H1 (cell line): ENCODE measurements around the gene RPS29. TPM values are rescaled to one million over a fixed set of nuclear protein-coding genes. Genes with fewer than 3 reads are reported as not detected.

Experiments used
- CTCF ChIA-PET: fragments of 300-600 bp; sonication (Branson Sonifier 250); formaldehyde crosslinking; loops from one replicate; lab custom pipeline; 2021; ENCODE audit not compliant: partially characterized antibody; lab: Charles Lee
- POLR2A ChIA-PET: fragments of 300-600 bp; sonication (Branson Sonifier 250); formaldehyde crosslinking; loops from one replicate; lab custom pipeline; 2021; ENCODE audit warnings: inconsistent platforms; ENCODE audit not compliant: partially characterized antibody; lab: Charles Lee
- DNase-seq, 2 experiments: peaks; one replicate each; pipeline versions ENCODE4 v3.0.0 to v3.0.0-alpha.2; 2010 to 2022; ENCODE audit warnings: low spot score in 2 of 2, low read depth in 1 of 2, mixed read lengths in 1 of 2
- FAIRE-seq: peaks from 2 replicates; lab custom pipeline; 2011; peaks lifted over from hg19 to GRCh38; lab: Jason Lieb, UNC
- H2AFZ ChIP-seq: 2 replicates; pipeline ENCODE4 v1.8.1; 2012; ENCODE audit warnings: low read length, inconsistent platforms
- H2AK5ac ChIP-seq: 2 replicates; pipeline ENCODE4 v1.6.1; 2013; ENCODE audit warnings: low read depth, low read length
- H2BK120ac ChIP-seq: replicated peaks from 2 replicates; pipeline ENCODE3; 2013; ENCODE audit warnings: low read depth, low read length, inconsistent platforms
- H2BK12ac ChIP-seq: 2 replicates; pipeline ENCODE4 v1.6.1; 2013; ENCODE audit warnings: low read depth, low read length
- H2BK15ac ChIP-seq: 2 replicates; pipeline ENCODE4 v1.6.1; 2013; ENCODE audit warnings: low read length
- H2BK20ac ChIP-seq: 2 replicates; pipeline ENCODE4 v1.6.1; 2013; ENCODE audit warnings: low read length
- H2BK5ac ChIP-seq: 2 replicates; pipeline ENCODE4 v1.6.1; 2013; ENCODE audit warnings: low read depth, low read length
- H3K14ac ChIP-seq: 2 replicates; pipeline ENCODE4 v1.6.1; 2013; ENCODE audit warnings: inconsistent platforms; ENCODE audit not compliant: insufficient read length
- H3K18ac ChIP-seq: 2 replicates; pipeline ENCODE4 v1.6.1; 2013; ENCODE audit warnings: low read length; ENCODE audit errors: extremely low read depth
- H3K23ac ChIP-seq: 2 replicates; pipeline ENCODE4 v1.6.1; 2013; ENCODE audit warnings: inconsistent platforms; ENCODE audit not compliant: insufficient read length
- H3K23me2 ChIP-seq: 2 replicates; pipeline ENCODE4 v1.6.1; 2013; ENCODE audit warnings: low read depth, low read length
- H3K27ac ChIP-seq: 2 replicates; pipeline ENCODE4 v1.6.1; 2011; ENCODE audit warnings: low read depth, low read length, inconsistent platforms
- H3K27me3 ChIP-seq, 4 experiments: replicated peaks in 1 of 4; 1 replicate in 1 of 4; 2 replicates in 3 of 4; pipeline versions ENCODE4 v1.6.1 to v1.8.1; 2011 to 2013; ENCODE audit warnings: low read length in 3 of 4, mild to moderate bottlenecking in 3 of 4, inconsistent platforms in 2 of 4, mixed read lengths in 2 of 4, moderate library complexity in 1 of 4; ENCODE audit not compliant: control insufficient read depth in 3 of 4, insufficient read depth in 3 of 4; ENCODE audit errors: extremely low read depth in 1 of 4
- H3K36me3 ChIP-seq, 4 experiments: 2 replicates each; pipeline versions ENCODE4 v1.6.1 to v1.8.1; 2011 to 2013; ENCODE audit warnings: mild to moderate bottlenecking in 4 of 4, low read length in 3 of 4, moderate library complexity in 2 of 4, control low read depth in 1 of 4, inconsistent platforms in 1 of 4; ENCODE audit not compliant: insufficient read depth in 4 of 4, control insufficient read depth in 2 of 4
- H3K4ac ChIP-seq: replicated peaks from 2 replicates; pipeline ENCODE3; 2013; ENCODE audit warnings: low read length, low read depth, mixed read lengths, inconsistent platforms; ENCODE audit not compliant: insufficient read length
- H3K4me1 ChIP-seq, 4 experiments: replicated peaks in 1 of 4; 1 replicate in 1 of 4; 2 replicates in 3 of 4; pipeline versions ENCODE4 v1.6.1 to v1.8.1; 2011 to 2013; ENCODE audit warnings: low read length in 3 of 4, inconsistent platforms in 2 of 4, mixed read lengths in 1 of 4; ENCODE audit not compliant: insufficient read depth in 4 of 4, control insufficient read depth in 3 of 4
- H3K4me2 ChIP-seq, 2 experiments: 2 replicates each; pipeline versions ENCODE4 v1.6.1 to v1.8.1; 2011 to 2013; ENCODE audit warnings: low read depth in 2 of 2, low read length in 2 of 2, control low read depth in 1 of 2, inconsistent platforms in 1 of 2, mild to moderate bottlenecking in 1 of 2; ENCODE audit not compliant: insufficient read depth in 1 of 2
- H3K4me3 ChIP-seq, 4 experiments: fragments of 200-600, 300-600 bp in 1 of 4; sonication (generic), shearing (Covaris generic), sonication (Bioruptor Twin) in 1 of 4; 2 replicates each; pipeline versions ENCODE4 v1.5.1 to v1.8.1; 2011 to 2016; ENCODE audit warnings: low read length in 4 of 4, low read depth in 3 of 4, control low read depth in 2 of 4, inconsistent platforms in 2 of 4, mild to moderate bottlenecking in 2 of 4, mixed read lengths in 1 of 4, moderate library complexity in 1 of 4; ENCODE audit not compliant: insufficient read depth in 2 of 4; ENCODE audit errors: extremely low read depth in 1 of 4
- H3K56ac ChIP-seq: replicated peaks from 2 replicates; pipeline ENCODE3; 2013; ENCODE audit warnings: low read depth, mild to moderate bottlenecking, mixed read lengths, low read length, inconsistent platforms; ENCODE audit not compliant: insufficient read length
- H3K79me1 ChIP-seq: 2 replicates; pipeline ENCODE4 v1.6.1; 2013; ENCODE audit warnings: low read depth, low read length, control low read depth
- H3K79me2 ChIP-seq, 2 experiments: 2 replicates each; pipeline versions ENCODE4 v1.6.1 to v1.8.1; 2012 to 2013; ENCODE audit warnings: low read length in 2 of 2, mild to moderate bottlenecking in 2 of 2, inconsistent platforms in 1 of 2; ENCODE audit not compliant: insufficient read depth in 2 of 2, control insufficient read depth in 1 of 2
- H3K9ac ChIP-seq, 4 experiments: replicated peaks in 1 of 4; 1 replicate in 1 of 4; 2 replicates in 3 of 4; pipeline versions ENCODE4 v1.6.1 to v1.8.1; 2011 to 2013; ENCODE audit warnings: low read depth in 3 of 4, low read length in 3 of 4, control low read depth in 2 of 4, mild to moderate bottlenecking in 2 of 4, moderate library complexity in 2 of 4, inconsistent platforms in 1 of 4; ENCODE audit errors: extremely low read depth in 1 of 4
- H3K9me3 ChIP-seq, 2 experiments: 2 replicates each; pipeline versions ENCODE4 v1.6.1 to v1.8.1; 2012 to 2013; ENCODE audit warnings: mild to moderate bottlenecking in 2 of 2, moderate library complexity in 2 of 2, control low read depth in 1 of 2, inconsistent platforms in 1 of 2, low read depth in 1 of 2, low read length in 1 of 2, mixed read lengths in 1 of 2; ENCODE audit not compliant: insufficient read depth in 2 of 2
- H4K20me1 ChIP-seq, 2 experiments: replicated peaks in 1 of 2; 2 replicates each; pipeline versions ENCODE3 to v1.8.1; 2011 to 2013; ENCODE audit warnings: inconsistent platforms in 2 of 2, low read length in 2 of 2, mild to moderate bottlenecking in 1 of 2; ENCODE audit not compliant: insufficient read depth in 2 of 2, control insufficient read depth in 1 of 2
- H4K5ac ChIP-seq: 2 replicates; pipeline ENCODE4 v1.6.1; 2013; ENCODE audit warnings: low read length, low read depth, mixed read lengths, inconsistent platforms; ENCODE audit not compliant: insufficient read length
- H4K8ac ChIP-seq: 2 replicates; pipeline ENCODE4 v1.8.0; 2013; ENCODE audit warnings: mild to moderate bottlenecking, moderate library complexity, low read length, inconsistent platforms; ENCODE audit not compliant: insufficient read depth; ENCODE audit errors: extremely low read depth
- H4K91ac ChIP-seq: replicated peaks from 2 replicates; pipeline ENCODE3; 2013; ENCODE audit warnings: low read length, mixed read lengths, inconsistent platforms; ENCODE audit not compliant: insufficient read length
- BCL11A ChIP-seq, 2 experiments: IDR thresholded peaks; one replicate each; pipeline ENCODE4 v1.6.1; 2011; ENCODE audit warnings: low read depth in 2 of 2, low read length in 2 of 2, mild to moderate bottlenecking in 2 of 2
- CHD2 ChIP-seq: IDR thresholded peaks from 2 replicates; pipeline ENCODE4 v1.6.1; 2012; ENCODE audit warnings: low read length, improper control_type of control experiment
- EP300 ChIP-seq, 2 experiments: IDR thresholded peaks; 1 replicate in 1 of 2; 2 replicates in 1 of 2; pipeline ENCODE4 v1.6.1; 2011 to 2012; ENCODE audit warnings: low read depth in 2 of 2, low read length in 2 of 2, mild to moderate bottlenecking in 2 of 2, borderline replicate concordance in 1 of 2, inconsistent platforms in 1 of 2, moderate library complexity in 1 of 2
- FOSL1 ChIP-seq: IDR thresholded peaks from 2 replicates; pipeline ENCODE4 v1.6.1; 2011; ENCODE audit warnings: mild to moderate bottlenecking, low read depth, low read length, moderate library complexity; ENCODE audit not compliant: insufficient read depth
- MAX ChIP-seq: IDR thresholded peaks from 2 replicates; pipeline ENCODE4 v1.6.1; 2012; ENCODE audit warnings: inconsistent platforms
- SRF ChIP-seq: IDR thresholded peaks from 2 replicates; pipeline ENCODE4 v1.6.1; 2011; ENCODE audit warnings: mild to moderate bottlenecking, low read depth, low read length, moderate library complexity
- TAF1 ChIP-seq: IDR thresholded peaks from 2 replicates; pipeline ENCODE4 v1.6.1; 2011; ENCODE audit warnings: mild to moderate bottlenecking, low read depth, low read length
- TBP ChIP-seq: IDR thresholded peaks from 2 replicates; pipeline ENCODE4 v1.6.1; 2011; ENCODE audit warnings: low read depth, low read length, improper control_type of control experiment
- WGBS, 2 experiments: shearing (Covaris generic) in 1 of 2; methylation state at CpG; one replicate each; pipeline versions ENCODE4 v1.1.6 to v1.1.7; 2013 to 2015; ENCODE audit warnings: low lambda C conversion rate in 2 of 2, mixed read lengths in 2 of 2, inconsistent platforms in 1 of 2, low coverage in 1 of 2, missing lambda C conversion rate in 1 of 2; ENCODE audit not compliant: insufficient replicate concordance in 2 of 2, insufficient coverage in 1 of 2, insufficient read length in 1 of 2; ENCODE audit errors: extremely low coverage in 1 of 2, missing lambda C conversion rate in 1 of 2; 5-methylcytosine and 5-hydroxymethylcytosine counted together
- polyA plus RNA-seq, 7 experiments: library from polyadenylated mRNA; depleted of rRNA in 3 of 7; stranded (reverse) in 5 of 7; unstranded in 2 of 7; fragments of >200 nt in 5 of 7; fragments of 200-250 nt in 2 of 7; gene quantifications; 1 replicate in 5 of 7; 2 replicates in 1 of 7; 4 replicates in 1 of 7; pipeline versions ENCODE4 v1.2.1 to v1.2.3, GENCODE V29; 2011 to 2013; ENCODE audit warnings: missing spikeins in 2 of 7, mixed read lengths in 2 of 7
- total RNA-seq: library from RNA; stranded (reverse); fragmentation: NEBNext Ultra II Directional; extraction: Animal tissue kit (Norgen Biotek cat#: 25700); gene quantifications from 2 replicates; pipeline ENCODE4 v1.2.1, GENCODE V29; 2021
- TF ChIP-seq, protein P1 (sequence below): IDR thresholded peaks from 2 replicates; pipeline ENCODE4 v1.6.1; 2011; ENCODE audit warnings: low read depth, mild to moderate bottlenecking, low read length; ENCODE audit not compliant: insufficient read depth

The RPS29 gene
- total and polyA plus RNA-seq, 2 of the 8 experiments (the other 6 are each of a cell fraction or from before 2014, with no cell fraction given) = 2,193 to 23,165 TPM

DNA sequence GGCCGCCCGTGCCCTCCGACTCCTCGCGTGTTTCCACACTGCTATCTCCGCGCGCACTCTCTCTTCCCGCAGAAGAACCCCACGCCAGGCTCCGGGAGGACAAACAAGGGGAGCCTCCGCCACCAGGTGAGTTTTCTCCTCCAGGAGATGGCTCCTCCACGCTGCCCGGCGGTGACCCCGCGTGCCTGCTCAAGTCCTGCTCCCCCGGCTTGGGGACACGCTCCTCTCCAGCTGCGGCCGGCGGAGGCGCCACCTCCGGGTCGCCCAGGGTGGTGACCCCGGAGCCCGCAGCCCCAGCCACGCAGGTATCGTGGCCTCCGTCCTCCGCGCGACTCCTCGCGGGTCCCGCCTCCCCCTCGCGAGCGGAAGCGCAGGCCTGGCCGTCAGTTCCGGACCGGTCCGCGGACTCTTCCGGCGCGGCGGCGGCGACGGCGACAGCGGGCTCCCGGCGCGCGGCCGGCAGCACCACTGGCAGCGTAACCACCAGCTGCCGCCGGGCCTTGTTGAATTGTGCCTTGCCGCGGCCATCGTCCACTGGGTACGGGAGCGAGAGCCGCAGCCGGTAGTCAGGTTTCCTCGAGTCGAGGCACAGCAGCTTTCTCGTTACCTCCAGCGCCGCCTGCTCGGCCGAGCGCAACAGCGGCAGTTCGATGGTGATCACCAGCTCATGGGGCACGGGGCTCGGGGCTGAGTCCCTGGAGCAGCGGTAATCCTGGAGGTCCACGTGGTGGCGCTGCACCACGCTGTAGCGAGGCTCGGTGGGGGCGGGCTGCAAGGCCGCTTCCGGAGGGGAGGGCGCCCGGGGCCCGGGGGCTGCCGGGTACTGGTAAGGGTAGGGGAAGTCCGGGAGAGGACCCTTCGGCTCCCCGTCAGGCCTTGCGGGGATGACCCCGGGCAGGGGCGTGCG lies 47.7 kb upstream of the RPS29 start:
- POLR2A ChIA-PET = interaction anchor here (0.5 to 4.5 kb wide), 23 partner anchors 10 to 502 kb away, joined by 3 to 47 read pairs (median 6); partner anchors contain the start of genes KLHDC1, KLHDC2, LRR1 and MGAT2
- CTCF ChIA-PET = interaction anchor here (0.6 to 2.5 kb wide), 12 partner anchors 10 to 218 kb away, joined by 3 to 16 read pairs (median 5); partner anchors contain the start of genes KLHDC2, MGAT2, NEMF and POLE2
- peak; percentile 91 to 97 for DNase-seq
- H3K9ac ChIP-seq = peak overlapping the region; percentile 86 to 98 (median 98)
- H3K27ac ChIP-seq = peak overlapping the region; percentile 95
- no peaks in the 10 kb centered on the region for H3K27me3 ChIP-seq
- H2BK12ac ChIP-seq = peak overlapping the region; percentile 17; the same call in 1 of the 2 replicates
- H3K79me1 ChIP-seq = 0 out of 2 replicates have a peak, but pooled peaks cover 4% of the 10 kb centered on the region
- H2AK5ac ChIP-seq = 0 out of 2 replicates have a peak overlapping the region, but pooled peaks have one; percentile 33
- H3K14ac ChIP-seq = no peak overlapping the region
- peaks cover 11% of the 10 kb centered on the region; the same call in 1 of the 2 replicates for H3K23me2 ChIP-seq
- H4K20me1 ChIP-seq = peaks cover 4 to 9% of the 10 kb centered on the region in 2 experiments
- H3K4ac ChIP-seq = peak overlapping the region; percentile 95
- H3K4me3 ChIP-seq = peak overlapping the region; percentile 88 to 98 (median 94)
- H4K91ac ChIP-seq = peak overlapping the region; percentile 83
- H3K79me2 ChIP-seq = peaks cover 8 to 79% of the 10 kb centered on the region in 2 experiments
- H3K23ac ChIP-seq = no peak overlapping the region
- no peak overlapping the region for H2BK15ac ChIP-seq
- WGBS, 2 experiments = 1% methylated on average over 80 of the region's 101 CpGs; no CpG with 5 or more reads in 1 of the 2 experiments
- no peaks in the 10 kb centered on the region for H3K9me3 ChIP-seq
- H2AFZ ChIP-seq = peak overlapping the region; percentile 91; the same call in 1 of the 2 replicates
- no peak for FAIRE-seq
- H3K4me1 ChIP-seq = no peaks in the 10 kb centered on the region
- no peak overlapping the region for H2BK120ac ChIP-seq
- peak overlapping the region; percentile 99 for H3K18ac ChIP-seq
- H4K5ac ChIP-seq = peak overlapping the region; percentile 96
- H2BK5ac ChIP-seq = peak overlapping the region; percentile 95
- peak overlapping the region; percentile 72 to 93 for H3K4me2 ChIP-seq
- H3K56ac ChIP-seq = peak overlapping the region; percentile 97
- no peak overlapping the region for H2BK20ac ChIP-seq
- H4K8ac ChIP-seq = peak overlapping the region; percentile 96
- peaks cover 0 to 17% (median 0%) of the 10 kb centered on the region in 4 experiments; a peak in 1 of 8 replicates for H3K36me3 ChIP-seq
- no peak for TF ChIP-seq CHD2
- 0 out of 3 replicates have a peak, but pooled peaks of 1 of the 2 experiments have one; percentile 9 for TF ChIP-seq EP300 (IDR thresholded peaks at IDR 0.05; ENCODE audit: borderline replicate concordance in 1 of 2, low read depth in 2 of 2, low read length in 2 of 2)
- peak; percentile 31 for TF ChIP-seq TAF1
- TF ChIP-seq, protein P1, sequence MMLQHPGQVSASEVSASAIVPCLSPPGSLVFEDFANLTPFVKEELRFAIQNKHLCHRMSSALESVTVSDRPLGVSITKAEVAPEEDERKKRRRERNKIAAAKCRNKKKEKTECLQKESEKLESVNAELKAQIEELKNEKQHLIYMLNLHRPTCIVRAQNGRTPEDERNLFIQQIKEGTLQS = peak; percentile 17; the same call in 1 of the 2 replicates
- no peak for TF ChIP-seq SRF
- no peak for TF ChIP-seq FOSL1
- peak; percentile 88 for TF ChIP-seq MAX
- TF ChIP-seq BCL11A (IDR thresholded peaks at IDR 0.05; ENCODE audit: low read depth in 2 of 2, low read length in 2 of 2) = no peak
- TF ChIP-seq TBP = peak; percentile 73; the same call in 1 of the 2 replicates
